LNCaP clone FGC (cell line): ENCODE data around the gene GTF2F2.

Source experiments
- DNase-seq: peaks from one replicate; pipeline ENCODE4 v3.0.0-alpha.2; 2011; ENCODE audit warnings: low read depth
- H3K4me3 ChIP-seq: 2 replicates; pipeline ENCODE4 v1.5.1; 2011; ENCODE audit warnings: mild to moderate bottlenecking, low read depth, low read length, control low read depth
- TF ChIP-seq, protein P1 (sequence below): IDR thresholded peaks from 2 replicates; pipeline ENCODE4 v1.5.1; 2012; ENCODE audit warnings: mild to moderate bottlenecking; ENCODE audit not compliant: control insufficient read depth, insufficient read depth; ENCODE audit errors: extremely low read depth

The GTF2F2 gene

DNA sequence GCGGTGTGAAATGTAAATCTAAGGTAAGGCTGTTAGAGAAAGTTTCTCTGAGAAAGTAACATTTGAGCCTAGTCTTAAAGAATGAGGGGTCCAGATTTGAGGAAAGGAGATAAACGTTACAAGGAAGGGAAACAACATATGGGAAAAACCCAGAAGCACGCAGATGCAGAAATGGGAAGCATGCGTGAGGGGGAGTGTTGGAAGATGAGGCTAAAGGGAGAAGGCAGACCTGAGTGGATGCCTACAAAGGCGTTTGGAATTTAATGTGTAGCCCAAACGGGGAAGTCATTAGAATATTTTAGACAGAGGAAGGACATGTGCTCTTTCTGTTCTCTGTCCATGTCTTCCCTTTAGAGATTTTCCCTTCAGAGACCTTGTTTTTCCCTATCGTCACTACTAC is 159.7 kb downstream of the GTF2F2 start:
- H3K4me3 ChIP-seq: no peak overlapping the region
- TF ChIP-seq, protein P1, sequence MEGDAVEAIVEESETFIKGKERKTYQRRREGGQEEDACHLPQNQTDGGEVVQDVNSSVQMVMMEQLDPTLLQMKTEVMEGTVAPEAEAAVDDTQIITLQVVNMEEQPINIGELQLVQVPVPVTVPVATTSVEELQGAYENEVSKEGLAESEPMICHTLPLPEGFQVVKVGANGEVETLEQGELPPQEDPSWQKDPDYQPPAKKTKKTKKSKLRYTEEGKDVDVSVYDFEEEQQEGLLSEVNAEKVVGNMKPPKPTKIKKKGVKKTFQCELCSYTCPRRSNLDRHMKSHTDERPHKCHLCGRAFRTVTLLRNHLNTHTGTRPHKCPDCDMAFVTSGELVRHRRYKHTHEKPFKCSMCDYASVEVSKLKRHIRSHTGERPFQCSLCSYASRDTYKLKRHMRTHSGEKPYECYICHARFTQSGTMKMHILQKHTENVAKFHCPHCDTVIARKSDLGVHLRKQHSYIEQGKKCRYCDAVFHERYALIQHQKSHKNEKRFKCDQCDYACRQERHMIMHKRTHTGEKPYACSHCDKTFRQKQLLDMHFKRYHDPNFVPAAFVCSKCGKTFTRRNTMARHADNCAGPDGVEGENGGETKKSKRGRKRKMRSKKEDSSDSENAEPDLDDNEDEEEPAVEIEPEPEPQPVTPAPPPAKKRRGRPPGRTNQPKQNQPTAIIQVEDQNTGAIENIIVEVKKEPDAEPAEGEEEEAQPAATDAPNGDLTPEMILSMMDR: no peak
- no peak for DNase-seq

DNA sequence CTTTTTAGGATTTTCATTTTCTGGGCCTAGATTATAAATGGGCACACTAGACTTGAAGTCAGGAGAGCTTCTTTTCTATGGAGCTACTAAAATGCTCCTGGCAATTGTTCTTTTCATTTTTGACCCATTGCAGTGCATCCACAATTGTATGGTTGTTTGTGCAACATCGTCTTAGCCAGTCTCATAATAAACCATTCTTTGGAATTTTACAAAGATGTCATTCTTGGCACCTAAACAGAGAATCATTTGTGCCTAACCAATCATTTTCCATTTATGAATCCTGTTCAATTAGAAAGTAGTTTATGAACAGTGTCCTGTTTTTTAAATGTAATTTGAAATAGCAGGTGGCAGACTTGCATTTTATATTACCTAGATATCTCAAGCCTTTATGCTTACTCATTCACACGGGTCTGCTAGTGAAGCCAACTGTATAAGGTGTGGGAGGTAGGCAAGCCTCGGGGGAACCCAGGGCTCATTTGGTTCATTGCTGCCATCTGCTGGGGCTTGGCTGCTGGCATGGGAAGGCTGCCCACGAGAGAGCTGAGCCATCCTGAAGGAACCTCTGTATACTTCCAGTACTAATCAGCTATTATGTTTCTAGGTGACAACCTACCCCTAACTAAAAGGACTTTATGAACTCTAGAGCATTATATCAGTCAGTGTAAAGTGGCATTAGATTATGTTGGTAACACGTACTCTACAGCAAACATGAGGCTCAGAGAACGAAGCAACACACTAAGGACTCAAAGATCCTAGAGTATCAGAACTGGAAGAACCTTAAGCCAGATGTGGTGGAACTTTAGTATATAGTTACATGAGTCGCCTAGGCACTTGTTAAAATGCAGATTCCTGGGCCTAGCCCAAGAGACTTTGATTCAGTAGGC is 160.7 kb downstream of the GTF2F2 start:
- TF ChIP-seq, protein P1: peak; percentile 84
- no peak overlapping the region for H3K4me3 ChIP-seq
- DNase-seq: peak; percentile 25

DNA sequence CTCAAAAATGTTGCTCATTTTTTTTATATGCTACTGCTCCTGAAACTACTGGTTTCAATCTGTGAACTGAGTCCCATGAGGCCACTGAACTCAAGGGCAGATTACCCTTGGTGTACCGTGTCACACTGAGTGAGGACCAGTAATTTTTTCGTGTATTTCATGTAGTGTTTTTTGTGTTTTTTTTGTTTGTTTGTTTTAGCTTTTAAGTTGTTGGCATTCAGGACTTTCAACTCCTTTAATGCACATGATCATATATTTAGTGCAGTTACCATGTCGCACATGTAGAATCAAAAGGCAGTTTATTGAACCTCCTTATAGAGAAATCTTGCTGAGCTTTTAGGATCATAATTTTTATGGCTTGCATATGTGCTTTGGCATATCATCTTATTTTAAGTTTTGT is 162.7 kb downstream of the GTF2F2 start:
- DNase-seq: no peak
- TF ChIP-seq, protein P1: no peak
- no peak overlapping the region for H3K4me3 ChIP-seq

DNA sequence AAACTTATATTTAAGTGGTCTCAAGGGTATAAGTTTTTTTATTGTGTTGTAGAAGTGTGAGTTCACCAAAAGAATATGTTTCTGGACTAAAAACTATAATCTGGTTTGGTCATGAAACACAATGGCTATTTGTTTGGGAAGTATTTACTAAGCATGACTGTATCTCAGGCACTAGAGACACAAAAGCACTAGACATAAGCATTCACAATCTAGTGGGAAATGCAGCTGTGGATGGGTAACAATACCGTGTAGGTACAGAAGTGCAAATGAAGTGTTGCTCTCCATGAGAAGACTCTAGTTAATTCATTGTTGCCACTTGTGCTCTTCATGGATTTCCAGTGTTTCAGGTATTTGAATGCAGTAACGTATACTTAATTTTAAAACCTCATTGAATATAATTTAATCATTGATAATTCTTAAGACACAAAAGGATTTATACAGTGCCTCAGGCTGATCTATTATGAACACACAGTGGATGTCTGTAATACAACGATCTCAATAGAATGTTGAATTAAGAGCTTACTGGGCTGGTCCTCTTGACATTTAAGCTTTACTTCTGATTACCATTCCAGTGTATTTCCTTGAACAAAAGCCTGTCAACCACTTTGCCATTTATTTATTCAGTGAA is 169.7 kb downstream of the GTF2F2 start:
- no peak overlapping the region for H3K4me3 ChIP-seq
- no peak for DNase-seq
- TF ChIP-seq, protein P1: no peak

GRCh38 chr13:45292176-45292575 is 171.9 kb downstream of the GTF2F2 start:
- H3K4me3 ChIP-seq: no peak overlapping the region
- TF ChIP-seq, protein P1: no peak
- DNase-seq: no peak

GRCh38 chr13:45295536-45295935 is 175.2 kb downstream of the GTF2F2 start:
- no peak overlapping the region for H3K4me3 ChIP-seq
- TF ChIP-seq, protein P1: no peak
- no peak for DNase-seq

- H3K4me3 ChIP-seq: no peak overlapping the region
- TF ChIP-seq, protein P1: no peak
Observed at GRCh38 chr13:45296259-45296658, 175.9 kb downstream of the GTF2F2 start.

More at GRCh38 chr13:45296259-45296658, 175.9 kb downstream of the GTF2F2 start:
- DNase-seq: no peak
